Lung microvascular endothelial cell (primary cell): ENCODE results near the gene RYR2. TPM values are rescaled to one million over a fixed set of nuclear protein-coding genes. Genes with fewer than 3 reads are reported as not detected.
A peak's percentile ranks its signal among the peaks of the same experiment; 100 is the strongest.

ENCODE experiments used
- DNase-seq, 2 donors: peaks; one replicate each; pipeline versions ENCODE4 v3.0.0 to v3.0.0-alpha.2; 2010; ENCODE audit warnings: low read depth in 2 of 2
- total RNA-seq: library from RNA; depleted of rRNA; stranded (reverse); fragments of >200 nt; gene quantifications from 2 replicates; pipeline ENCODE4 v1.2.1, GENCODE V29; 2014

Gene RYR2
- total RNA-seq, 1 donor from 2014 or later: under 0.01 TPM

DNA sequence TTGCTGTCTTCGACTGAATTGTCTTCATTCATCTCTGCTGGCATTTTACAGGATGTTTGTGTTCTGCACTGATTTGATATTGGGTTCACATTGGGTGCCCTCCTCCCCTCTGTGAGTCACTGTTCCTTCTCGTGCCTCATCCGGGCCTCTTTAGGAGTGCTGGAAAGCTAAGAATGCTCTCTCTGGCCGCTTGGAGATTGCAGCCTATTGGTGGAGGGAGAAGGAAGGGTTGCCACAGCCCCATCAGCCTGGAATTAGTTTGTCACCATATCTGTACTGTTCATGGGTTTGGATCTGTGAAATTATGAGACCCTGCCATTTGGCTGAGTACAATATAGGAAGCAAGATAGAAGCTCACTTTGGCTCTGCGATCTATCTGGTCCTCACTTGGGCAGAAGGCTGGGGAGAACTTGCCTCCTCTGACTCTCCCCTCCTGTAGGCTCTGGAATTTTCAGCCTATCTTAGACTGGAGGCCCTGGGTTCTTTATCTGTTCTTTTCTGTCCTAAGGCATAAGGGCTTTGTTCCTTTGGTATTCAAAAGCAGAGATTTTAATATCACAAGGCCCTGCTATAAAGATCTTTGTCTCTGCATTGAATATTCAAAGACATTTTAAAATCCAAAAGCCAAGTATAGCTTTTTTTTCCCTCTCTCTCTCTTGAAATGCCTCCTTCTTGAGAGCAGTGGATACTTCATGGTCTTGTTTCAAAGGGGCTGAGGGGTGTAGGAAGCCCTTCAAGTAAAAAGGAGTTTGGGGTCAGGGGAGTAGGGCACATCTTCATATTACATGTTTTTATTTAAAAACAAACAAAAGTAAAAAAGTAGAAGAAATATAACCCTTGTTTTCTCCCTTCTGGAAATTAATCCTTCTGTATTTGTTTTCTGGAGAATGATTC is 500.8 kb downstream of the RYR2 start:
- no peak for DNase-seq

DNA sequence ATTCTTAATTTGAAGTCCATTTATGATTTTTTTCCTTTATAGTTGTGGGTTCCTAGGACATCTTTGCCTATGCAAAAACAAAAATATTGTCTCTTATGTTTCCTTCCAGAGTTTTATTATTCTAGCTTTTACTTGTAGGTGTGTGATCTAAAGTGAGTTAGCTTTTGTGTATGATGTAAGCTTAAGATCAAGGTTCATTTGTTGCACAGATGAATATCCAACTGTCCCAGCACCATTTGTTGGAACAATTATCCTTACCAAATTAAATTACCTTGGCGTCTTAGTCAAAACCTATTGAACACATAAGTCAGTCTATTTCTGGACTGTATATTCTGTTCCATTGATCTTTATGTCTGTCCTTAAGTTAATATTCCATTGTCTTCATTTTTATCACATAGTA is 511.1 kb downstream of the RYR2 start:
- DNase-seq: no peak

DNA sequence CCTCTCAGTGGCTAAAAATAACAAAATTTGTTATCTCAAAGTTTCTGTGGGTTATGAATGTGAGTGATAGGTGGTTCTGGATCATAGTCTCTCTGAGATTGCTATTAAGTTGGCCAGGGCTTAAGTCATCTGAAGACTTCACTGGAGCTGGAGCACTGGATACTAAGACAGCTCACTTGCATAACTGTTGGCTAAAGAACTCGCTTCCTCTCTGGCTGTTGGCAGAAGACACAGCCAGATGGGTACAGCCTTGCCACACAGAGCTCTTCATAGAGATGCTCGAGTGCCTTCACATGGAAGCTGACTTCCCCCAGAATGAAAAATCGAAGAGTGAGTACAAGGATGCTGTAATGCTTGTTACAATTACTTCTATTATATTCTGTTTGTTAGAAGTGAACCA is 514.9 kb downstream of the RYR2 start:
- DNase-seq: no peak

DNA sequence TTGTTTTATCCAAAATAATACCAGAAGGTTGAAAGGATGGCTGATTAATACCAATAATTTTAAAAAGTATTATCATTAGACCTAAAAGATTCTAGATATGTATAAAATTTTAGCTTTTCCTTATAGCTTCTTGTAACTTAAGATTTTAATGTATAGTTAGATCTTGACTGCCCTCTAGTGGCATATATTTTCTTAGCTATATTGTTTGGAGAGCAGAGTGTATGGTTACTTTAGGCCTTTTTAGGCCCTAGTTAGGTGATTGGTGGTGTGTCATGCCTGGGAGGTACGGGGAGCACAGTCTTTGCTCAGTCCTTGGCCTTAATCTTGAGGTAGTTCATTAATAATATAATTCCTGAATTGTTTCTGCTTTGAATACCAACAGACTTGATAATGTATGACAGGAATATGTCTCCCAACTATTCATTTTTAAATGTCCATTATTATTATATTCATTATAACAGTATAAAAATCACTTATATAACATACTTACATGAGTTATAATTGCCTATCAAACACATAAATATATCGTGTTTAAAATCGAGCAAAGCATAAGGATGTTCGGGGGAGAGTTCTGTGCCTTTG is 520.3 kb downstream of the RYR2 start:
- DNase-seq: peak; percentile 56 to 64

DNA sequence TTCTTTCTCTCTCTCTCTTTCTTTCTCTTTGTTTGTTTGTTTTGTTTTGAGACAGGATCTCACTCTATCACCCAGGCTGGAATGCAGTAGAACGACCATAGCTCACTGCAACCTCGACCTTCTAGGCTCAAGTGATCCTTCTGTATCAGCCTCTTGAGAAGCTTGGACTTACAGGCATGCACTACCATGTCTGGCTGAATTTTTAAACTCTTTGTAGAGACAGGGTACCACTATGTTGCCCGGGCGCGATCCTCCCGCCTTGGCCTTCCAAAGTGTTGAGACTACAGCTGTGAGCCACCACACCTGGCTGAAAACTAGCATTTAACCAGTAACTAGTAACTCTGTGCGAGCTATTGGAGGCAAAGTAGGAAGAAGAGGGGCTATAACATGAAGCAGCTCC is 523.3 kb downstream of the RYR2 start:
- no peak for DNase-seq

DNA sequence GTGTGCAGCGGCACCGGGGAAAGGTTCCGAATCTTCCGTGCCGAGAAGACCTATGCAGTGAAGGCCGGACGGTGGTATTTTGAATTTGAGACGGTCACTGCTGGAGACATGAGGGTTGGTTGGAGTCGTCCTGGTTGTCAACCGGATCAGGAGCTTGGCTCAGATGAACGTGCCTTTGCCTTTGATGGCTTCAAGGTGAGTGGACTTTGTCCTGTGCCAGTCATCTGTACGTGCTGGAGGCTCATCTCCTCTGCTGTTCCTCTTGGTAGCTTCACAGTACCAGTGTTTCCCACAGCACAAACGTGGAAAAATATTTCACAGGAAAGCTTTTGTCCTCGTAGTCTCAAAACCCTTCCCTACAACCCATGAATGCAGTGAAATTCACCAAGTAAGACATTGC is 524.6 kb downstream of the RYR2 start:
- DNase-seq: no peak

DNA sequence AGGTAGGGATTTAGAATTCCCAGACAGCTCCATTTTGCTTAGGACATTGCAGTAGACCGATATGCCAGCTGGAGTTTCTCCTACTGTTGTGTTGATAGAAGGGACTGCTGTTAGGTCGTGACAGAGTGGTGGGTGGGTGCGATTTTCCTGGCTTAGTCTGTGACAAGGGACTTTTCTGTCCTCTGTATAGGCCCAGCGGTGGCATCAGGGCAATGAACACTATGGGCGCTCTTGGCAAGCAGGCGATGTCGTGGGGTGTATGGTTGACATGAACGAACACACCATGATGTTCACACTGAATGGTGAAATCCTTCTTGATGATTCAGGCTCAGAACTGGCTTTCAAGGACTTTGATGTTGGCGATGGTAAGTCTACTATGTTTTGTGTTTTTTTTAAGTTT is 527.0 kb downstream of the RYR2 start:
- no peak for DNase-seq

DNA sequence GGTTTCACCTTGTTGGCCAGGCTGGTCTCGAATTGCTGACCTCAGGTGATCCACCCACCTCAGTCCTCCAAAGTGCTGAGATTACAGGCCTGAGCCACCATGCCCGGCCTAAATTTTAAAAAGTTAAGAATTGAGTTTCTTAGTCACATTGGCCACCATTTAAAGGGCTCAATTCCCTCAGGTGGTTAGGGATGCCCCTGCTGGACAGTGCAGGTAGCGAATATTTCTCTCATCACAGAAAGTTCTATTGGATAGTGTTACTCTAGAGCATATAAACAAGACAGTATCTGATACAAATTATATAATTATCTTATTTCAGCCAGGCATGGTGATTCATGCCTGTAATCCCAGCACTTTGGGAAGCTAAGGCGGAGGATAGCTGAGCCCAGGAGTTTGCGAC is 528.5 kb downstream of the RYR2 start:
- DNase-seq: no peak

DNA sequence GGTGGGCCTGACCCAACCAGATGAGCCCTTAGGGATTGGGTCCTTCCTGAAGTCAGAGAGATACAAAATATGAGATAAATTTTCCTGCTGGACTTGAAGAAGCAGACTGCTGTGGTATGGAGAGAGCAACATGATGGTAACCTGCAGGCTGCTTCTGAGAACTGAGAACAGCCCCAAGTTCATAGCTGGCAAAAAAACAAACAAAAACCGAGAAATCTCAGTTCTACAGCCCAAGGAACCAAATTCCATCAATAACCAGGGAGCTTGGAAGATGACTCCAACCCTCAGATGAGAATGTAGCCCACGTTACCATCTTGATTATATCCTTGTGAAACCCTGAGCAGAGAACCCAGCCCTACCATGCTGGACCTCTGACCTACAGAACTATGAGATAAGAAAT is 532.6 kb downstream of the RYR2 start:
- no peak for DNase-seq

DNA sequence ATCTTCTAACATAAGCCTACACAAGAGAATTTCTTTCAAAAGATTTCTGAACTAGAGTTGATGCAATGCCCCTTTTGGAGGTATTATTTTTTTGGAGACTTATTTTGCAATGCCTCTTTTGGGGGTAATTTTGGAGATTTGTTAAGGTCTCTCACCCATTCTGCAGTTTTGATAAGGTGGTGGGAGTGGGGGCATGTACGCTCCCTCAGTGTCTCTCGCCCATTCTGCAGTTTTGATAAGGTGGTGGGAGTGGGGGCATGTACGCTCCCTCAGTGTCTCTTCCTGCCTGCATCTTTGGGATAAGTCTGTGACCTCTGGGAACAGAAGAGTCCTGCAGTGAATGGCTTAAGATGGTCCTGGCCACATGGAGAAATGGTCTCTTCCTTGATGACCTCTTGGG is 536.6 kb downstream of the RYR2 start:
- no peak for DNase-seq

DNA sequence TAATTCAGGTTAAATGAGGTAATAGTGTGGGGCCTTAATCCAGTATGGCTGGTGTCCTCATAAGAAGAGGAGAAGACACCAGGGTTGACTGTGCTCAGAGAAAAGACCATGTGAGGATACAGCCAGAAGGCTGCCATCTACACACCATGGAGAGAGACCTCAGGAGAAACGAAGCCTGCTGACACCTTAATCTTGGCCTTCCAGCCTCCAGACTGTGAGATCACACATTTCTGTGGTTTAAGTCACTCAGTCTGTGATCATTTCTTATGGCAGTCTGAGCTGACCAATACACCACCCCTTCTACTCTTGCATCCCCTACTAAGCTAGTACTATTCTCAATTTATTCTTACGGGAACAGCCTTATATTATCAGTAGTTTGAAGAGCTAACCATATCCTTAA is 538.7 kb downstream of the RYR2 start:
- no peak for DNase-seq

DNA sequence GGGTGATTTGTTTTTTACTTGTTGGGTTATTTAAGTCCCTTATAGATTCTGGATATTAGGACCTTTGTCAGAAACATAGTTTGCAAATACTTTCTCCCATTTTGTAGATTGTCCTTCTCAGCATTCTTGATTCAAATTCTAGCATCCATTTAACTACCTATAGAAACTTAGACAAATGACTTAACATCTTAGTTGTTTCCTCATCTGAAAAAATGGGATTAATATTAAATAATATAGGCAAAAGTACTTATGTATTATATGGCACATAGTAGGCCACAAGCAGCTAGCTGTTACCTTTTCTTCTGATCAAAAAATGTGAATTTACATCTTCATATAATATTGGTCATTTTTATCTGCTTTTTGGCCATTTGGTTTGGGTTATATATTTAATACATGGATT is 541.3 kb downstream of the RYR2 start:
- DNase-seq: no peak

DNA sequence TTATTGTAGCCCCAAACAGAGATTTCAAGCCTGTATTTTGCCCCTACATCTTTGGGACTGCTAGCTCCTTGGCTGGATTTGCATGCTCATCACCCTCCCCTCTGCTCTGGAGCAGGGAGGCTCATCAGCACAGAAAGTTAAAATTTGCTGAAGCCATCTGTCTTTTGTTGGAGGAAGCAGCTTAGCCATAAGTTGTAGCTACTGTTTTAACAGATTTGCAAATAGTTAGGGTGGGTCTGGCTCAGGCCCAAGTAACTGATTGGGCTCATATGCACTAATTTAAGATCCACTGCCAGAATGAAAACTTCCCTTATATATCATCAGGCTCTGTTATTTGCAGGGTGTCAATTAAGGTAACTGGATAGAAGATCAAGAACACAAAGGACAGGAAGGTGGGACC is 541.8 kb downstream of the RYR2 start:
- DNase-seq: no peak

DNA sequence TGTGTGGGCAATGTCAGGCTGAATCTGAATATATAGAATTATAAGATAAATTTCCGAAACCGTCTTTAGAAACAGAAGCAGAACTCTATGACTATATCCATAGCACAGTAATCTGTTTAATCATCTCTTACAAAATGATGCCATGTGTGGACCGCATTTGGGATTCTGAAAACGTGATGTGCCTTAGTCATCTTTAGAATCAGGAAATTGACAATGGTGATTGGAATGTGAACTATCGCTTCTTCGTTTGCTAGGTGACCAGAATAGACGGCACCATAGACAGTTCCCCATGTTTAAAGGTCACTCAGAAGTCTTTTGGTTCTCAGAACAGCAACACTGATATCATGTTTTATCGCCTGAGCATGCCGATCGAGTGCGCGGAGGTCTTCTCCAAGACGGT is 548.4 kb downstream of the RYR2 start:
- no peak for DNase-seq

DNA sequence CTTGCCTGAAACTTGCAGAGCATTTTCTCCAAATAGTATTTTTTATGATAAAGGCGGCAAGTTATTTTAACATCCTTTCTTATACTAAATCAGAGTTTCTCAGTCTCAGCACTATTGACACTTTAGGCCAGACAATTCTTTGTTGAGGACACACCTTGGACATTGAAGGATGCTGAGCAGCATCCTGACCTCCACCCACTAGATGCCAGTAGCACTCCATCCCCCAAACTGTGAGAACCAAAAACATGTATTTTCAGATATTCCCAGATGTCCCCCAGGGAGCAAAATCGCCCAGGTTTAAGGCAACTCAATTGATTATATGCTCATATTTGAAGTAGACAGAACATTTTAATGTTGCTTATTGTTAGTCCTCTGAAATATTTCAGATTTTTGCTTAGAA is 549.4 kb downstream of the RYR2 start:
- DNase-seq: no peak

DNA sequence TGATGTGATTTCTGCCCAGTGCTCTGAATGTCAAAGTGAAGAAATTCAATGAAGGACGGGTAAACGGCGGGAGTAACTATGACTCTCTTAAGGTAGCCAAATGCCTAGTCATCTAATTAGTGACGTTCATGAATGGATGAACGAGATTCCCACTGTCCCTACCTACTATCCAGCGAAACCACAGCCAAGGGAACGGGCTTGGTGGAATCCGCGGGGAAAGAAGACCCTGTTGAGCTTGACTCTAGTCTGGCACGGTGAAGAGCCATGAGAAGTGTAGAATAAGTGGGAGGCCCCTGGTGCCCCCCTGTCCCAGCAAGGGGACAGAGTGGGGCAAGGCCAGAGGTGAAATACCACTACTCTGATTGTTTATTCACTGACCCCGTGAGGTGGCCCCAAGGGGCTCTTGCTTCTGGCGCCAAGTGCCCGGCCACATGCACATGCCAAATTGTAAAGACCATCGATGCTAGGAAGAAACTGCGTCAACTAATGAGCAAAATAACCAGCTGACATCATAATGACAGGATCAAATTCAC is 561.1 kb downstream of the RYR2 start:
- DNase-seq: peak in 1 of 2 donors; percentile 41

DNA sequence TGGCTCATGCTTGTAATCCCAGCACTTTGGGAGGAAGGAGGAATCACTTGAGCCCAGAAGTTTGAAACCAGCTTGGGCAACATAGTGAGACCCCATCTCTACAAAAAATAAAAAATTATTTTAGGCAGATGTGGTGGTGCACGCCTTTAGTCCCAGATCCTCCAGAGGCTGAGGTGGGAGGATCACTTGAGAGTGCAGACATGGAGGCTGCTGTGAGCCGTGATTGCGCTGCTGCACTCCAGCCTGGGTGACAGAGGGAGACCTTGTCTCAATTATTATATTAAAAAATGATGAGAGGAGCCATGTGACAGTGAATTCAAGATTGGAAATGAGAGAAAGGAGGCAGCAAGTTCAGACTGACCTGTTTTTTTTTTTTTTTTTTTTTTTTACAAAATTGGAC is 566.4 kb downstream of the RYR2 start:
- no peak for DNase-seq

DNA sequence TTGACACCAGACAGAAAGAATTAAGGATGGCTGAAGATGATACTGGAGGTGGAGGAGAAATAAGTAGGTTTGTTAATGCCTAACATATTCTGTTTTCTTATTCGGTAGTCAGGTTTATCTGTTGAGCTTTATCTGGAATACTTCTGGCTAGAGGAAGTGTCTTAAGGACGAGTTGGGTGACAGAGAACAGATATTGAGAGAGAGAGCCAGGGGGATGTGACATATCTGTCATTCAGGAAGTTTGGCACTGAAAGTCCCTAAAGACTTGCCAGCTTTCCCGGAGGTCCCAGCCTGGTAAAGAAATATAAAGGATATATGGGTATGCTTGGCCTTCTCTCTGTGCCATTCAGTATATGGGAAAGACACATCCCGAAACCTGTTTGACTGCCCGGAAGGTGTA is 568.2 kb downstream of the RYR2 start:
- no peak for DNase-seq

DNA sequence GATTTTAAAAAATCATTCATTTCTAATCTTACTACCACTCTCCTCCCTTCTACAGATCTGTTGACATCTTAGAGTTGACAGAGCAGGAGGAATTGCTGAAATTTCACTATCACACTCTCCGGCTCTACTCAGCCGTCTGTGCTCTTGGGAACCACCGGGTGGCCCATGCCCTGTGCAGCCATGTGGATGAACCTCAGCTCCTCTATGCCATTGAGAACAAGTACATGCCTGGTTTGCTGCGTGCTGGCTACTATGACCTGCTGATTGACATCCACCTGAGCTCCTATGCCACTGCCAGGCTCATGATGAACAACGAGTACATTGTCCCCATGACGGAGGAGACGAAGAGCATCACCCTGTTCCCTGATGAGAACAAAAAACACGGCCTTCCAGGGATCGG is 572.0 kb downstream of the RYR2 start:
- DNase-seq: no peak

DNA sequence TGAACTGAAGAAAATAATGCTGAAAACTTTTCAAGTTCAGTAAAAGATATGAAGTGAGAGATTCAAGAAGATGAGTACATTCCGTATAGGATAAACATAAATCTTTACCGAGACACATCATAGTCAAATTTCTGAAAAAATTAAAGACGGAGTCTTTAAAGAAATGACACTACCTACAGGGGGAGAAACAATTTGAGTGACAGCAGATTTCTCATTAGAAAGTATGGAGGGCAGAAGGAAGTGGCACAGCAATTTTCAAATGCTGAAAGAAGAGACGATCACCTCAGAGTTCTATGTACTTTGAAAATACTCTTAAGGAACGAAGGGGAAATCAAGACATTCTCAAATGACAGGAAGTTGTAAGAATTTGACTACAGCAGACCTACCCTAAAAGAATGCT is 577.6 kb downstream of the RYR2 start:
- DNase-seq: no peak

DNA sequence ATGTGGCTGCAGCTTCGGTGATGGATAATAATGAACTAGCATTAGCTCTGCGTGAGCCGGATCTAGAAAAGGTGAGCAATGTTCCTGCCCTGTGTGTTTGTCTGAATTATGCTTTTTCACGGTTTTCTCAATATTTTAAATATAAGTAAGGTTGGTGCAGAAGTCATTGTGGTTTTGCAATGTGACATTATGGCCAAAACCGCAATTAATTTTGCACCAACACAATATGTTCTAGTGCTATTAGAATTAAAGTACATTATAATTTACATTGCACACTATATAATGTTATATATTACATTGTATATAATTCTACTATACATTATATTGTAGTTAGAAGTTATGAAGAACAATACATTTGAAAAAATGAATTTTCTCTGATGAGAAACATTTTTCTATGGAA is 592.9 kb downstream of the RYR2 start:
- no peak for DNase-seq

DNA sequence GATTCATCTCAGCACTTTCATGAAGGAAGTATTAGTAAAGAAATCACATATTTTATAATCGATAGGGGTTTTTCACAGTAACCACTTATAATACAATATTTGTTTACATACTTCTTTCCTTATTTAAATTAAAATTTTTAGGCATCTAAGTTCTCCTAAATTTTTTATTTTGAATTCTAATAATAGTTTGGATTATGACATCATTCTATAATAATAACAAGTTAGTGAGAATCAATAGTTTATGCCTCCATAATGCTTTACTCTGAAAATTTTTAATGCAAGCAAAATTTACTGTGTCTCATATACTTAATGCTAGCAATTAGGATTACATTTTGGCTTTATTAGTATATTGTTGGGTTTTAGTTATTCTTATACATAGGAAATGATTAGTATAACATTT is 596.6 kb downstream of the RYR2 start:
- no peak for DNase-seq

DNA sequence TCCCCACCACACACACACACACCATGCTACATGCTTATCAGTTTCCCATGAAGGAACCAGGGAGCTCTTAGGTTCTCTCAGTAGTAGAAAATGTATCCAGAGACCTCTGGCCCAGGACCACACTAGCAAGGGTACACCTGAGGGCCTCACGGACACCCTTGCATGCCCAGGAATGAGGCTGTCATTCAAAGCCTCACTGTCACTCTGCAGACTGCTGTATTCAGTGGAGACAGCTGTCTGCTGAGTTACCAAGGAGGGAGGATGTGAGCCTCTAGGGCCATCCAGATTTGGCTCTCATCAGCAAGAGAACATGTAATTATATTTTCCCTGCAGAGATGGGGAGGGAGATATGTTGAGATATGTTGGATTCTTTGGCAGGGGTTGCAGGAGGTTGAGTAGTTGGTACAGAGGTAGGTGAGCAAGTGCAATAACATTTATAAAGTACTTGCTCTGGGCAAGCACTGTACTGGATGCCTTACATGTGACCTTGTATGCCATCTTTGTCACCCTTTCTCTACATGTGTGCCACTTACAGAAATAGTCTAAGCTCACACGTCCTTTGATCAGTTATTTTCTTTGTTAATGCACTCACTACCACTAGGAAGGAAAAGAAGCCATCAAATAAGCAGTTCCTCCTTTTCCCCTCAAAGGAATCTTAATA is 598.2 kb downstream of the RYR2 start:
- DNase-seq: no peak
